MM.1S (cell line): Measurements from ENCODE around the gene LMNA.

Source experiments
- DNase-seq: peaks from one replicate; pipeline ENCODE4 v3.0.0-alpha.2; 2015
- H2AFZ ChIP-seq: fragments of 300-600 bp; sonication (generic); 2 replicates; pipeline ENCODE4 v1.6.0; 2016; ENCODE audit warnings: antibody characterized with exemption, low read length
- H3F3A ChIP-seq: fragments of 300-600 bp; sonication (generic); 2 replicates; pipeline ENCODE4 v1.6.1; 2016; ENCODE audit warnings: mild to moderate bottlenecking, antibody characterized with exemption, low read length, moderate library complexity, mixed read lengths; ENCODE audit not compliant: insufficient read depth
- H3K27ac ChIP-seq: fragments of 300-600 bp; sonication (generic); 2 replicates; pipeline ENCODE4 v1.5.1; 2016; ENCODE audit warnings: mild to moderate bottlenecking, low read length
- H3K27me3 ChIP-seq: fragments of 300-600 bp; sonication (generic); replicated peaks from 2 replicates; pipeline ENCODE4 v1.6.0; 2016; ENCODE audit warnings: low read length; ENCODE audit not compliant: insufficient read depth
- H3K36me3 ChIP-seq: fragments of 300-600 bp; sonication (generic); replicated peaks from 2 replicates; pipeline ENCODE4 v1.6.1; 2016; ENCODE audit warnings: mild to moderate bottlenecking, low read length, mixed read lengths; ENCODE audit not compliant: insufficient read depth
- H3K4me1 ChIP-seq: fragments of 300-600 bp; sonication (generic); 2 replicates; pipeline ENCODE4 v1.6.1; 2016; ENCODE audit warnings: low read length, mixed read lengths
- H3K4me2 ChIP-seq: fragments of 300-600 bp; sonication (generic); 2 replicates; pipeline ENCODE4 v1.6.0; 2016; ENCODE audit warnings: low read depth, low read length
- H3K4me3 ChIP-seq: fragments of 300-600 bp; sonication (generic); 2 replicates; pipeline ENCODE4 v1.5.1; 2016; ENCODE audit warnings: low read length, mixed read lengths
- H3K79me2 ChIP-seq: fragments of 300-600 bp; sonication (generic); 2 replicates; pipeline ENCODE4 v1.6.1; 2016; ENCODE audit warnings: mixed run types, low read length, mixed read lengths
- H3K9ac ChIP-seq: fragments of 300-600 bp; sonication (generic); 2 replicates; pipeline ENCODE4 v1.6.1; 2016; ENCODE audit warnings: low read length, mixed read lengths
- H3K9me2 ChIP-seq: fragments of 300-600 bp; sonication (generic); replicated peaks from 2 replicates; pipeline ENCODE4 v1.6.1; 2016; ENCODE audit warnings: mild to moderate bottlenecking, low read length, mixed read lengths; ENCODE audit not compliant: insufficient read depth
- H3K9me3 ChIP-seq: fragments of 300-600 bp; sonication (generic); replicated peaks from 2 replicates; pipeline ENCODE4 v1.6.1; 2016; ENCODE audit warnings: mild to moderate bottlenecking, low read length, mixed read lengths; ENCODE audit not compliant: insufficient read depth
- H4K20me1 ChIP-seq: fragments of 300-600 bp; sonication (generic); 2 replicates; pipeline ENCODE4 v1.6.1; 2016; ENCODE audit warnings: mild to moderate bottlenecking, low read length, moderate library complexity, mixed read lengths; ENCODE audit not compliant: insufficient read depth
- CTCF ChIP-seq: fragments of 300-600 bp; sonication (generic); IDR thresholded peaks from 2 replicates; pipeline ENCODE4 v1.5.1; 2016; ENCODE audit warnings: antibody characterized with exemption, low read length, mixed read lengths
- EZH2 ChIP-seq: fragments of 300-600 bp; sonication (generic); optimal IDR thresholded peaks from 2 replicates; pipeline ENCODE3; 2017; ENCODE audit warnings: low read depth, mild to moderate bottlenecking, antibody characterized with exemption, low read length, mixed read lengths
- EZH2phosphoT487 ChIP-seq: fragments of 300-600 bp; sonication (generic); IDR thresholded peaks from 2 replicates; pipeline ENCODE4 v1.6.1; 2018; ENCODE audit warnings: antibody characterized with exemption, low read length

LMNA gene

DNA sequence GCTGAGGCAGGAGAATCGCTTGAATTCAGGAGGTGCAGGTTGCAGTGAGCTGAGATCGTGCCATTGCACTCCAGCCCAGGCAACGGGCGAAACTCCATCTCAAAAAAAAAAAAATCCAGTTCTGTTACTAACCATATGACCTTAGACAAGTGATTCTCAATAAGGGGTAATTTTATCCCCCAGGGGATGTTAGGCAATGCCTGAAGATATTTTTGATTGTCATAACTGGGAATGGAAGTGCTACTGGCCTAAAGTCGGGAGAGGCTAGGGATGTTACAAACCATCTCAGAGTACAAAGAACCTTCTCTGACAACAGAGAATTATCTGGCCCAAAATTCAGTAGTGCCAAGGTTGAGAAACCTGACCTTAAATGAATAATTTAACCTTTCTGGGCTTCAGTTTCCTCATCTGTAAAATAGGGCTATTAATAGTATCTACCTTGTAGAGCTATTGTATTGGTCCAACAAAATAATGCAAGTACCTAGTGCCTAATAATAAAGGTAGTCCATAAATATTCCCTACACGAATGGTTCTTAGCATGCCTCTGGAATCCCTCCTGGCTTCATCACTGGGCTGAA, 5.8 kb upstream of the LMNA start:
- no peak for DNase-seq
- no peak overlapping the region for H3K27ac ChIP-seq
- H2AFZ ChIP-seq: no peak overlapping the region
- H3K36me3 ChIP-seq: no peaks in the 10 kb centered on the region
- no peaks in the 10 kb centered on the region for H3K9me2 ChIP-seq
- no peaks in the 10 kb centered on the region for H4K20me1 ChIP-seq
- H3K9me3 ChIP-seq: no peaks in the 10 kb centered on the region
- no peak overlapping the region for H3K4me2 ChIP-seq
- no peaks in the 10 kb centered on the region for H3K79me2 ChIP-seq
- H3K27me3 ChIP-seq: no peaks in the 10 kb centered on the region; the same call in 1 of the 2 replicates
- H3K4me3 ChIP-seq: no peak overlapping the region
- H3K9ac ChIP-seq: no peak overlapping the region
- TF ChIP-seq CTCF: no peak
- TF ChIP-seq EZH2phosphoT487: no peak
- no peak for TF ChIP-seq EZH2
- peaks cover 17% of the 10 kb centered on the region for H3K4me1 ChIP-seq
- H3F3A ChIP-seq: peaks cover 17% of the 10 kb centered on the region; the same call in 1 of the 2 replicates

DNA sequence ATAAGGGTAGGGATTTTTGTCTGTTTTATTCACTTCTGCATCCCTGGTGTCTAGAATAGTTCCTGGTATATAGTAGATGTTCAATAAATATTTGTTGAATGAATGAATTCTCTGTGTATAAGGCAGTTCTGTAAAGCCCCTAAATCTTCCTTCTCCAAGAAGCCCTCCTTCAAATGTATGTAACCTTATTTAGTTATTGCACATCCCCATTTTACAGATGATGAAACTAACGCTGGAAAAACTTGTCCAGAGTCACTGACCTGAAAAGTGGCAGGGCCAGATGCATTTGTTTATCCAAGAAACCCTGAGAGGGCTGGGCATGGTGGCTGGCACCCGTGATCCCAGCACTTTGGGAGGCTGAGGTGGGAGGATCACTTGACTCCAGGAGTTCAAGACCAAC, 4.3 kb upstream of the LMNA start:
- no peaks in the 10 kb centered on the region for H3K36me3 ChIP-seq
- no peak overlapping the region for H3K4me2 ChIP-seq
- H3K27me3 ChIP-seq: peaks cover 5% of the 10 kb centered on the region; the same call in 1 of the 2 replicates
- H3K4me3 ChIP-seq: no peak overlapping the region
- no peaks in the 10 kb centered on the region for H4K20me1 ChIP-seq
- peaks cover 17% of the 10 kb centered on the region; the same call in 1 of the 2 replicates for H3F3A ChIP-seq
- no peak overlapping the region for H3K27ac ChIP-seq
- H3K9ac ChIP-seq: no peak overlapping the region
- peaks cover 21% of the 10 kb centered on the region for H3K4me1 ChIP-seq
- H3K9me2 ChIP-seq: no peaks in the 10 kb centered on the region
- DNase-seq: no peak
- no peaks in the 10 kb centered on the region for H3K79me2 ChIP-seq
- H3K9me3 ChIP-seq: no peaks in the 10 kb centered on the region
- no peak for TF ChIP-seq EZH2phosphoT487
- TF ChIP-seq CTCF: no peak
- TF ChIP-seq EZH2: no peak
- H2AFZ ChIP-seq: no peak overlapping the region

GRCh38 chr1:156111355-156111962, 3.1 kb upstream of the LMNA start:
- Histone ChIP-seq H3K36me3 (no peaks in the 10 kb centered on the region), H3K9me3 (no peaks in the 10 kb centered on the region), H3K27me3 (peaks cover 5% of the 10 kb centered on the region; the same call in 1 of the 2 replicates), H3K4me3 (no peak overlapping the region), H3K4me1 (peaks cover 20% of the 10 kb centered on the region), H3K4me2 (no peak overlapping the region), H3F3A (peaks cover 10% of the 10 kb centered on the region; the same call in 1 of the 2 replicates), H3K79me2 (no peaks in the 10 kb centered on the region), H3K27ac (no peak overlapping the region), H4K20me1 (no peaks in the 10 kb centered on the region), H3K9ac (no peak overlapping the region), H2AFZ (no peak overlapping the region), H3K9me2 (no peaks in the 10 kb centered on the region)
- TF ChIP-seq EZH2 (no peak), CTCF (no peak), EZH2phosphoT487 (no peak)
- DNase-seq: no peak
